GM23338 (cell line): Measurements from ENCODE around the gene SOS1. TPM values are rescaled to one million over a fixed set of nuclear protein-coding genes. Genes with fewer than 3 reads are reported as not detected.
"Not testable (repeated sequence)": the region's sequence is repeated elsewhere in the genome, so short reads cannot be mapped to it uniquely, and the experiment has no call there.

ENCODE experiments used
- ATAC-seq: fragments of 200-7000 bp; cut with Tn5 transposase; 3 replicates; pipeline ENCODE4 v1.9.1; 2020
- DNase-seq: peaks from one replicate; pipeline ENCODE4 v3.0.0-alpha.2; 2015; ENCODE audit warnings: low spot score
- H2AFZ ChIP-seq: fragments of 200-600 bp; sonication (generic); 2 replicates; pipeline ENCODE4 v1.8.0; 2016; ENCODE audit warnings: antibody characterized with exemption, mild to moderate bottlenecking, moderate library complexity
- H3F3A ChIP-seq: fragments of 200-600 bp; sonication (generic); replicated peaks from 2 replicates; pipeline ENCODE4 v1.8.0; 2017; ENCODE audit warnings: antibody characterized with exemption, mixed run types, low read depth
- H3K27ac ChIP-seq: fragments of 200-600 bp; sonication (generic); 2 replicates; pipeline ENCODE4 v1.6.1; 2016; ENCODE audit warnings: low read depth
- H3K27me3 ChIP-seq: fragments of 200-600 bp; sonication (generic); 2 replicates; pipeline ENCODE4 v1.8.0; 2016; ENCODE audit warnings: mild to moderate bottlenecking, mixed run types, moderate library complexity; ENCODE audit not compliant: insufficient read depth
- H3K36me3 ChIP-seq: fragments of 200-600 bp; sonication (generic); 2 replicates; pipeline ENCODE4 v1.8.0; 2016; ENCODE audit warnings: mild to moderate bottlenecking; ENCODE audit not compliant: insufficient read depth
- H3K4me1 ChIP-seq: fragments of 200-600 bp; sonication (generic); 2 replicates; pipeline ENCODE4 v1.8.0; 2016; ENCODE audit warnings: mild to moderate bottlenecking, moderate library complexity; ENCODE audit not compliant: insufficient read depth
- H3K4me2 ChIP-seq: fragments of 200-600 bp; sonication (generic); 2 replicates; pipeline ENCODE4 v1.7.1; 2017; ENCODE audit warnings: mixed run types
- H3K4me3 ChIP-seq: fragments of 200-600 bp; sonication (generic); 2 replicates; pipeline ENCODE4 v1.6.1; 2016; ENCODE audit warnings: mixed run types
- H3K79me2 ChIP-seq: fragments of 200-600 bp; sonication (generic); replicated peaks from 2 replicates; pipeline ENCODE4 v1.8.0; 2017; ENCODE audit warnings: mild to moderate bottlenecking; ENCODE audit not compliant: insufficient read depth
- H3K9me2 ChIP-seq: fragments of 200-600 bp; sonication (generic); 2 replicates; pipeline ENCODE4 v1.8.0; 2017; ENCODE audit not compliant: insufficient read depth
- H4K20me1 ChIP-seq: fragments of 200-600 bp; sonication (generic); replicated peaks from 2 replicates; pipeline ENCODE4 v1.8.0; 2017; ENCODE audit warnings: mild to moderate bottlenecking; ENCODE audit not compliant: insufficient read depth
- H3K27ac Mint-ChIP-seq: 2 replicates; pipeline ENCODE4 v1.8.0; 2020; ENCODE audit warnings: inconsistent platforms, mild to moderate bottlenecking, moderate library complexity, mixed read lengths
- H3K27me3 Mint-ChIP-seq: 3 replicates; pipeline ENCODE4 v1.8.0; 2022; ENCODE audit warnings: low read depth, mild to moderate bottlenecking, moderate library complexity, mixed read lengths, inconsistent platforms; ENCODE audit not compliant: insufficient read depth, poor library complexity
- H3K36me3 Mint-ChIP-seq: 3 replicates; pipeline ENCODE4 v1.8.0; 2021; ENCODE audit warnings: low read depth, mild to moderate bottlenecking, inconsistent platforms, moderate library complexity, mixed read lengths
- H3K4me1 Mint-ChIP-seq: 3 replicates; pipeline ENCODE4 v1.8.0; 2020; ENCODE audit warnings: mild to moderate bottlenecking, inconsistent platforms, mixed read lengths
- H3K4me3 Mint-ChIP-seq: 3 replicates; pipeline ENCODE4 v1.8.0; 2021; ENCODE audit warnings: moderate library complexity, mild to moderate bottlenecking, inconsistent platforms, mixed read lengths
- H3K9me3 Mint-ChIP-seq: 3 replicates; pipeline ENCODE4 v1.8.0; 2020; ENCODE audit warnings: moderate library complexity, mild to moderate bottlenecking, inconsistent platforms, mixed read lengths
- CTCF ChIP-seq, 2 experiments: fragments of 200-600 bp in 1 of 2; sonication (generic) in 1 of 2; conservative IDR thresholded peaks; 2 replicates each; pipeline versions ENCODE4 v1.5.1 to v1.6.1; 2016 to 2017; ENCODE audit warnings: antibody characterized with exemption in 2 of 2, low read depth in 2 of 2, mild to moderate bottlenecking in 2 of 2, moderate library complexity in 1 of 2
- EZH2 ChIP-seq: fragments of 200-600 bp; sonication (generic); IDR thresholded peaks from one replicate; pipeline ENCODE4 v1.8.0; 2017; ENCODE audit warnings: antibody characterized with exemption, mild to moderate bottlenecking, low read depth; ENCODE audit not compliant: unreplicated experiment
- EZH2phosphoT487 ChIP-seq: fragments of 200-600 bp; sonication (generic); IDR thresholded peaks from one replicate; pipeline ENCODE4 v1.8.1; 2018; ENCODE audit warnings: antibody characterized with exemption; ENCODE audit not compliant: unreplicated experiment
- REST ChIP-seq: IDR thresholded peaks from one replicate; pipeline ENCODE4 v1.6.1; 2018; ENCODE audit warnings: antibody characterized with exemption; ENCODE audit not compliant: unreplicated experiment
- STAT1 ChIP-seq: IDR thresholded peaks from one replicate; pipeline ENCODE4 v1.6.1; 2016; ENCODE audit warnings: antibody characterized with exemption; ENCODE audit not compliant: unreplicated experiment
- ZNF114 ChIP-seq: fragments of 250-450 bp; sonication (Bioruptor Pico); IDR thresholded peaks from 2 replicates; pipeline ENCODE4 v1.5.0; 2020; ENCODE audit warnings: mild to moderate bottlenecking, moderate library complexity
- ZNF462 ChIP-seq: fragments of 250-450 bp; sonication (Bioruptor Pico); IDR thresholded peaks from 2 replicates; pipeline ENCODE4 v1.5.0; 2020; ENCODE audit warnings: mild to moderate bottlenecking, moderate library complexity
- polyA plus RNA-seq: library from polyadenylated mRNA; unstranded; fragments of >200 nt; fragmentation: Nextera tagmentation; extraction: Ambion mirVana; gene quantifications from 2 replicates; pipeline ENCODE4 v1.2.1, GENCODE V29; 2016
- total RNA-seq: library from RNA; depleted of rRNA; stranded (reverse); fragments of >200 nt; shearing (Covaris generic); gene quantifications from 2 replicates; pipeline ENCODE4 v1.2.3, GENCODE V29; 2014

The SOS1 gene
- total and polyA plus RNA-seq, 2 experiments from 2014 or later = 13.4 to 21.9 TPM

- TF ChIP-seq ZNF462 = no peak
- no peak for TF ChIP-seq REST
- TF ChIP-seq STAT1 = no peak
- no peak for TF ChIP-seq EZH2
- TF ChIP-seq CTCF (conservative IDR thresholded peaks at IDR 0.05; ENCODE audit: low read depth in 2 of 2) = no peak
- no peak for TF ChIP-seq EZH2phosphoT487
- no peak for TF ChIP-seq ZNF114 (CRISPR knock-in tag)
These were observed 20.8 kb upstream of the SOS1 start (continued) for GRCh38 chr2:39141334-39142271.

- not testable (repeated sequence) for H3K4me3 Mint-ChIP-seq, ATAC-seq, H3K79me2 ChIP-seq, H3K4me3 ChIP-seq, H3K9me3 Mint-ChIP-seq, H3K27me3 ChIP-seq, H3K9me2 ChIP-seq, H3K36me3 Mint-ChIP-seq, H3F3A ChIP-seq, DNase-seq, H3K36me3 ChIP-seq, H2AFZ ChIP-seq, H3K27me3 Mint-ChIP-seq, H4K20me1 ChIP-seq, H3K4me2 ChIP-seq
- Mint-ChIP-seq H3K4me1 (peaks cover 24% of the 10 kb centered on the region), H3K27ac (peak overlapping the region; percentile 71; the same call in 1 of the 2 replicates)
- peaks cover 29% of the 10 kb centered on the region for H3K4me1 ChIP-seq
- peak overlapping the region; percentile 37 for H3K27ac ChIP-seq
These were observed 20.1 kb upstream of the SOS1 start for GRCh38 chr2:39140948-39141333.
